Psoas muscle (tissue), 8 donors: ENCODE measurements around the gene RAB3C. TPM values are rescaled to one million over a fixed set of nuclear protein-coding genes. Genes with fewer than 3 reads are reported as not detected.
A peak's percentile ranks its signal among the peaks of the same experiment; 100 is the strongest.

Experiments
- ATAC-seq, 4 donors: fragments of 200-7000 bp; cut with Tn5 transposase; one replicate each; pipeline ENCODE4 v1.9.1; 2020; ENCODE audit warnings: moderate library complexity in 3 of 4, mild to moderate bottlenecking in 2 of 4
- DNase-seq, 2 donors: peaks; one replicate each; pipeline ENCODE4 v3.0.0-alpha.2; 2020
- H3K27ac ChIP-seq: fragments of 200-600 bp; one replicate; pipeline ENCODE4 v1.8.0; 2022
- H3K27me3 ChIP-seq, 3 donors: fragments of 200-600 bp in 1 of 3; one replicate each; pipeline versions ENCODE4 v1.6.1 to v1.8.0; 2013 to 2022; ENCODE audit warnings: low read length in 2 of 3, mild to moderate bottlenecking in 2 of 3, moderate library complexity in 1 of 3; ENCODE audit not compliant: insufficient read depth in 3 of 3
- H3K36me3 ChIP-seq, 2 donors: fragments of 200-600 bp in 1 of 2; one replicate each; pipeline versions ENCODE4 v1.6.1 to v1.8.0; 2013 to 2022; ENCODE audit warnings: low read depth in 1 of 2, mild to moderate bottlenecking in 1 of 2, moderate library complexity in 1 of 2; ENCODE audit not compliant: insufficient read depth in 1 of 2
- H3K4me1 ChIP-seq: fragments of 200-600 bp; one replicate; pipeline ENCODE4 v1.8.0; 2022
- H3K4me3 ChIP-seq: fragments of 200-600 bp; one replicate; pipeline ENCODE4 v1.8.0; 2022; ENCODE audit warnings: mild to moderate bottlenecking
- H3K9me3 ChIP-seq: fragments of 200-600 bp; one replicate; pipeline ENCODE4 v1.8.0; 2022
- CTCF ChIP-seq: fragments of 200-600 bp; IDR thresholded peaks from one replicate; pipeline ENCODE4 v1.8.0; 2022; ENCODE audit warnings: antibody characterized with exemption
- WGBS, 3 donors: extraction: QIAGEN DNeasy Blood & Tissue Kit; methylation state at CpG; one replicate each; pipeline versions ENCODE4 v1.1.6 to v1.1.7; 2013; 5-methylcytosine and 5-hydroxymethylcytosine counted together
- intact Hi-C, 2 donors: fragments of 100-400 bp; cut with DNase I; formaldehyde crosslinking; loops; one replicate each; pipeline versions ENCODE4 v1.11.0 to v1.14.2; 2022
- polyA plus RNA-seq, 3 donors: library from polyadenylated mRNA; stranded (reverse); fragments of 200-250 nt; gene quantifications; one replicate each; pipeline ENCODE4 v1.2.3, GENCODE V29; 2013
- total RNA-seq, 4 donors: library from RNA; stranded (reverse); fragmentation: NEBNext Ultra II Directional in 2 of 4; extraction: Animal tissue kit (Norgen Biotek cat#: 25700) in 2 of 4; gene quantifications; one replicate each; pipeline versions ENCODE4 v1.2.1 to v1.2.4, GENCODE V29; 2021 to 2023
- donor health status: healthy with polysubstance abuse.
- donor health status: DM: no; HTN: no; CAD: no; lungs with moderate emphysema.
- donor health status: Bipolar disorder and iron deficiency.
- donor health status: healthy.
- donor health status: DM: yes; HTN: yes; CAD: no.
- donor health status: DM: no; HTN: no; CAD: no.
- donor health status: DM: no; HTN: no; CAD: no.
- donor health status: DM: yes; HTN: yes; CAD: no.

Gene RAB3C
- total and polyA plus RNA-seq, 7 donors: 0.16 to 2.2 (median 0.62) TPM

- TF ChIP-seq CTCF: no peak
- Histone ChIP-seq H3K4me3 (no peak overlapping the region), H3K4me1 (peaks cover 20% of the 10 kb centered on the region), H3K27me3 (no peaks in the 10 kb centered on the region), H3K9me3 (peaks cover 8% of the 10 kb centered on the region), H3K27ac (peak overlapping the region; percentile 33), H3K36me3 (no peaks in the 10 kb centered on the region)
- peak; percentile 10 to 16 (median 10) for ATAC-seq
- 69 to 91% (median 84%) methylated on average over 4 of the region's 4 CpGs for WGBS, 3 donors
- intact Hi-C loops: loop anchor here (5.0 to 10.0 kb wide), 4 partner anchors 35 to 787 kb away; no protein-coding TSS in a partner anchor
- peak; percentile 18 to 49 for DNase-seq
Observed at GRCh38 chr5:58887311-58887710, 304.4 kb downstream of the RAB3C start.

GRCh38 chr5:58887721-58888409, 305.0 kb downstream of the RAB3C start:
- Histone ChIP-seq H3K4me3 (no peak overlapping the region), H3K4me1 (peaks cover 20% of the 10 kb centered on the region), H3K27ac (peak overlapping the region; percentile 33), H3K36me3 (no peaks in the 10 kb centered on the region), H3K9me3 (peaks cover 8% of the 10 kb centered on the region), H3K27me3 (no peaks in the 10 kb centered on the region)
- no peak for TF ChIP-seq CTCF
- intact Hi-C loops: loop anchor here (5.0 to 10.0 kb wide), 4 partner anchors 34 to 787 kb away; no protein-coding TSS in a partner anchor
- WGBS, 3 donors: 31 to 40% (median 39%) methylated on average over 7 of the region's 7 CpGs
- ATAC-seq (peak; percentile 44 to 62 (median 58)), DNase-seq (peak; percentile 60 to 82)

- 84 to 92% (median 87%) methylated on average over 12 of the region's 12 CpGs for WGBS, 3 donors
- no peak for ATAC-seq
Observed at GRCh38 chr5:58890265-58890664, 307.4 kb downstream of the RAB3C start.

GRCh38 chr5:58890701-58891085, 307.8 kb downstream of the RAB3C start:
- DNase-seq (no peak), ATAC-seq (no peak)
- Histone ChIP-seq H3K27ac (no peak overlapping the region), H3K36me3 (no peaks in the 10 kb centered on the region), H3K27me3 (no peaks in the 10 kb centered on the region), H3K4me1 (peaks cover 20% of the 10 kb centered on the region), H3K9me3 (no peaks in the 10 kb centered on the region), H3K4me3 (no peak overlapping the region)
- intact Hi-C loops: loop anchor here (5.0 to 10.0 kb wide), 5 partner anchors 74 to 484 kb away; no protein-coding TSS in a partner anchor
- TF ChIP-seq CTCF: no peak
- 75 to 83% (median 83%) methylated on average over 6 of the region's 6 CpGs for WGBS, 3 donors

More at GRCh38 chr5:58890265-58890664, 307.4 kb downstream of the RAB3C start:
- Histone ChIP-seq H3K4me3 (no peak overlapping the region), H3K9me3 (no peaks in the 10 kb centered on the region), H3K36me3 (no peaks in the 10 kb centered on the region), H3K27ac (no peak overlapping the region), H3K27me3 (no peaks in the 10 kb centered on the region), H3K4me1 (peaks cover 20% of the 10 kb centered on the region)
- DNase-seq: peak in 1 of 2 donors; percentile 53
- no peak for TF ChIP-seq CTCF
- intact Hi-C loops: loop anchor here (5.0 to 10.0 kb wide), 5 partner anchors 75 to 485 kb away; no protein-coding TSS in a partner anchor
